HG03025 (cell line): ENCODE measurements around the gene IDH2.

Experiments used
- ATAC-seq: cut with Tn5 transposase; IDR thresholded peaks from one replicate; pipeline ENCODE4 v1.9.1; 2021; ENCODE audit warnings: mild to moderate bottlenecking, moderate library complexity; ENCODE audit not compliant: unreplicated experiment, low FRiP score

Gene IDH2

DNA sequence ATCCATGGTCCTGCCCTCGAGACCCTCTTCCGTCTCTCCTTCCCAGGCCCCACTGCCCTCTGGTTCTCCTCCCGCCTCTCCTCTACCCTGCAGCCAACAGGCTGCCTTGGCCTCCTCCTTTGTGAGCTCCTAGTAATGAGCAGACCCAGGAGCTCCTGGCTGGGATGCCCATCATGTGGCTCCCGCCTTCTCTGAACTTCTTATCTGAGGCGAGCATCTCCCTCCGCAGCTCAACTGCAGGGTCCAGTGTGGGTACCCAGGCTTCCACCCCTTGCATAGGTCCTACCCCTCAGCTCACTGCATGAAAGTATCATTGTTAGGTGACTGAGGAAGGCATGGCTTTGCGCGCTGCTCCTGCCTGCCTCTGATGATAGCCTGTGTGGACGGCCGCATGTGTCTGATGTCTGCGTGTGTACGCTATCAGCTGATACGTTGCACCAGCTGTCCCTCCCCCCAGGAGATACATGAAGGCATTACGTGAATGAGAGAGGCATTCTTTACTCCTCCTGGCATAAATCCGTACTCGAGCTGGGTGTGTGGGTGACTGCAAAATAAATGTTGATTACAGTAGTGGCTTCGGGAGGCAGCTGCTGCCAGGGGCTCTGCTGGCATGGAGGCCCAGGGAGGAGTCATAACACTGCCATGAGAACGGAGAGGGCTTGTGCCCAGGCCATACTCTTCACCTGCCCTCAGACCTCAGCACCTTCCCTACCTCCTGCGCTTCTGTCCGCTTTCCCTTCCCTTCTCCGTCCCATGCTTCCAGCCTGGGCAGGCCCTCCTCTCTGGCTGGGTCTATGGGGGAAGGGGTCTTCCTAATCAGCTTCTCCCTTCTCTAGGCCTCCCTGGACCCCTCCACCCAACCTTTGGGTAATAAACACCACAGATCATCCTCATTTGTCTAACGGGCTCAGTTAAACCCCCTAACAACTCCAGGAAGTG, 52.3 kb downstream of the IDH2 start:
- no peak for ATAC-seq

DNA sequence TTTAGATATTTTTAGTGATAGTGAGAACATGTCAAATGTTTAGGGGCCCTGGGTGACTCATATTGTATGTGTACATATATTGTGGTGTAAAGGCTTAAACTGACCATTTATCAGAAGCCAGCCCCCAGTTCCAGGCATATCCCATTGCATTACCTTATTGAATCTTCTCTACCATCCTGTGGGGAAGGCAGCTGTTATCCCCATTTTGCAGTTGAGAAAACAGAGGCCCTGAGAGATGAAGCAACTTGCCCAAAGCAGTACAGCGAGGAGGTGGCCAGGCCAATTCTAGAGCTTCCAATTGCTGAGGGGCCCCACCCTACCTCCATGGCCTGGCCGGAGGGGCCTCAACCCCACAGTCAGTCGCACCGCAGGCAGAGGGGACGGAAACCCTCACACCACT, 53.2 kb downstream of the IDH2 start:
- ATAC-seq, result no peak

DNA sequence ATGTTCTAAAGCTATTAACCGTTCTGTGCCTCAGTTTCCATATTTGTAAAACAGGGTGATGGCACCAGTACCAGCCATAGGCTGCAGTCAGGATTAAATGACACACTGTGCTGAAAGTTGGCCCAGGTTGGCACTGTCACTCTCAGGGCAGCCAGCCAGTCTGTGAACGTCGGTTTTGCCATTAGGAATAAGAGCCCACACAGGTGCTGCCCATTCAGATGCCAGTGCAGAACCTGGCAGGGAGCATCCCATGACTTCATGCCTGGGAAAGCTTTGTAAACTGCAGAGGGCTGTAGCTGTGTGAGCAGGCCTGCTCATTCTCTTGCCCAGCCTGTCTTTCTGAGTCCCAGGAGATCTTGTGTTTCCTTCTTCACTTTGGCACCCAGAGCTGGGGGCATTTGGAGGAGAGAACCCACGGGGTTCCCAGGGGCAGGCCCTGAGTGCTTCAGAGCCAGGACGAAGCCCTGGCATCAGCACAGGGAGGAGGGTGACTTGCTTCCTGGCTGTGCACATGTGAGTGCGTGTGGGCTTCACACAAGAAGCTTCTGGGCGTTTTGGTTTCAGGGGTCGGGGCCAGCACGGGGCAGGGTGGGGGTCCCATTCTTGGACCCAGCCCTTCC, 54.2 kb downstream of the IDH2 start:
- no peak for ATAC-seq

DNA sequence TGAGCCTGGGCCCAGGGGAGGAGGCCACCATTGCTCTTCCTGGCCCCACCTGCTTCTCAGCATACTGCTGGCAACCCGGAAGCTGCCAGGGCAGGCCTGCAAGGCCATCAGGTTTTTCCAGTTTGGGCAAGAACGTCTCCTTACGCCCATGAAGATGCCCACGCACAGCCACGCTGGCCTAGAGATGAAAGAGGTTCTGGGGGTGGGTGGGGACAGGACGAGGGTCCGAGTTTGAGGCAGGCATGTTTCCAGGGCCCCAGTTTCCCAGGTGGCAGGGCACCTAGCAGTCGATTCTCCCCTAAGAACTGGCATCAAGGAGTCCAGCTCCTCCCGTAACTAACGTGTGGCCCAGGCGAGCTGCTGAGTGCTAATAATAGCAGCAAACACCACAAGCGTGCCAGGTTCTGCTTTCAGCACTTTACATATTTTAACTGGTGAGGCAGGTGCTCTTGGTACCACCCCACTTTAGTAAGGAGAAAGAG, 55.3 kb downstream of the IDH2 start:
- no peak for ATAC-seq

DNA sequence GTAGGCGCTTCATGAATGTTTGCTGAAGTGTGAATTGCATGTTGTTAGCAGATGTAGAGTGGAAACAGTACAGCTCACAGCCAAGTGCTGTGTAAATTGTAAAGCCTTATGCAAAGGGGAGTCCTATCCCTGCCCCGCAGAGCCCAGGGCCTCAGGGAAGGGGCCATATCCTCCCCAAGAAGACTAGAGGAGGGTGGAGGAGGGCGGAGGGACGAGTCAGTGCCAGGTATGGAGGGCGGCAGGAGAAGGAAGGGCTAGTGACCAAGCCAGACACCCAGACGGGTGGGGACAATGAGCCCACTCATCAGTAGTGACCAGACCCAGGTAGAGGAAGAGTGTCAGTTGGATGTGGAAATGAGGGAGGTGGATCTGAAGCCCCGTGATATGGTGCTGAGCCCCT, 56.0 kb downstream of the IDH2 start:
- ATAC-seq, result no peak

DNA sequence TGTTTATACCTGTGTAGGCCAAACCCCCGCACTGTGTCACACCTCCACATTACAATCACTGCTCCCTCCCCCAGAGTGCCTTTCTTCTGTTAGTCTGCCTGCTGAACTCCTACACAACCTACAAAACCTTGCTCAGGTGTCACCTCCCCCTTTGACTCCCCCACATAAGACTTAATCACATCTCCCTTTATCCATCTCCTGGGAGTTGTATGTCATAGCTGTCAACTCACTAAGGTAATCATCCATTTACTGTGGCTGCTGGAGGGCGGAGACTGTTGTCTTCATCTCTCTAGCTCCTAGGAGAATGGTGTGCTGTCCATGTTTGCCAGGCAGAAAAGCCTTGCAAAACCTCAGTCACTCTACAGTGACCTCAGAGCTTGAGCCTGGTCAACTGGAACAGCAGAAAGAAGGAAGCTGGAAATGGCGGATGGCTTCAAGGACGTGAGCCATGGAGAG, 57.3 kb downstream of the IDH2 start:
- ATAC-seq, result no peak

DNA sequence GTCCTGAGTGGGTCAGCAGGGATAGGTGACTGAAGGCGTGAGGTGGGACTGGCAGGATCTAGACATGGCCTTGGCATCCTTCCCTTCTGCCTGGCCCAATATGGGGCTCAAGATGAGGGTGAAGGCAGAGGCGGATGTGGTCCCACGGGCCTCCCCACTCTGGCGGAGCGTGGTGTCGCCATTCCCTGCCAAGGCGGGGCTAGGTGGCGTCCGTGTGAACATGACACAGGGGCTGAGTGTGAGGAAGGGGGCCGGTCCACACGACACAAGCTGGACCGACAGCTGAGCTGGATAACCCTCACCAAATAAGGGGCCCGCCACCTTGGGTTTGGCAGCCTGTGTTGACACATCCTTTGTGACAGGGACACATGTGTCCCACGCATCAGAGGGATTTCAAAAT, 58.1 kb downstream of the IDH2 start:
- ATAC-seq, result no peak

DNA sequence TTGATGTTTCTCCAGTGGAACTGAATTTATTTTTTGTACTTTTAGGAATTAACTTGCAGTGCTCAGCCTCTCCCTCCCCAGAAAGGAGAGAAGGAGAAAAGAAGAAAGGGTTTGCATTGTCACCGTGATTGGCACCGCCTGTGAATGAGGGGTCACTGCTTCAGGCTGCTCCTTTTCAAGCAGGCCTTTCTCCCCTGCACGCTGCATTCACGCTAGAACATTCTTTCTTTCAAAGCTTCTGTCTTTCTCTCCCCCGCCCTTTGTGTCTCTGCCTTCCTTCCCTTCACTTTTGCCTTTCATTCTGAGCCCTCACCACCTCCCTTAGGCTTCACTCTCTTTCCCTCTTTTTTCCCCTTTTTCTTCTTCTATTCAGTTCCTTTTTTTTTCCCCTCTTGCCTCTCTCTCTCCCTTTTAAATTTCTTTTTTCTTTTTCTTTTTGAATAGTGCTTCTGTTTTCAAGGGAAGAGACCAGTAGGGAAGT, 58.7 kb downstream of the IDH2 start:
- ATAC-seq, result no peak

DNA sequence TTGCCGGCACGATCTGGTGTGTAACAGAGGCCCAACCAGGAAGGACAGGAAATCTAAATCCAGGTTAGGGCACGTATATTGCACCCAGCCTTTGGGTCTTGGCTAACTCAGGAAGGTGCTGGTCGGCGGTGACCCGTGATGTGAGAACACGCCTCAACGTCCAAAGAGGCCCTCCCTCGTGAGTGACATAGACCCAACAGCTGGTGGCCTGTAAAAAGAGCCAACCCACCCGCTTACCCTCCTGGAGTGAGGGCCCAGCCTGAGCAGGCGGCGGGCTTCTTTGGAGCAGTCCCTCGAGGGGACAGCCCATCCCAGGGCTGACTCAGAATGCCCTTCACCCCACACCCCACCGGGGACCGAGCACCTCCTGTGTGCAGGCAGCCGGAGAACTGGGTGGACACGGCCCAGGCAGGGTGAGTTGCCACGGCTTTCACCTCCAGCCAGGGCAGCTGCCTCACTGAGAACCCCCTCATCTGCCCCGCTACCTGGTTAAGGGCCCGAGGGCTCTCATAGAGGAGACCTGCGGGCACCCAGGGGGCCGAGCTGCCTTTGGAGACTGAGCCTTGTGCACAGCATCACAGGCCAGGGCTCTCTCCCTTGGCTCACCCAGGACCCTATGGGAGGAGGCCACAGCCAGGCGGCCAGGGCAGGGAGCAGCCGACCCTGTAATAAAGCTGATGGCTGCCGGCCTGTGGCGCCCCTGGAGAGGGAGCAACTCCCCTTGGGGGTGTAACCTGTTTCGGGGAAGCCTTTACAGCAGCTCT, 59.3 kb downstream of the IDH2 start:
- ATAC-seq, result no peak

DNA sequence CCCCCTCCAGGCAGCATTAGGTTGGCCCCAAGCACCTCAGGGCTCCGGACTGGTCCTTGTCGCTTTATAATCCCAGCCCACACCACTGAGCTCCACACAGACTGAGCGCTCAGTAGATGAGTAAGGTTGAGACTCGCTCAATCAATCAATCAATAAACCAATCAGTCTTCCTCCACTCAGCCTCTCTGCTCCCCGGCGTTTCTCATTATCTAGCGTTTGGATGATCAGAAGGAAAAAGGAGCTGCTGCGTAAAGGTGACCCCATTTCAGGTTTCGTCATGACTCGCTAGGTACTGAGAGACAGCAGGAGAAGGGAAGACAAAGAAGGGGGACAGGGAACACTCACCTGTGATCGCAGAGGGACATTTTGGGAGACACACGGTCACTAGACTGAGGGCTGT, 59.9 kb downstream of the IDH2 start:
- no peak for ATAC-seq

DNA sequence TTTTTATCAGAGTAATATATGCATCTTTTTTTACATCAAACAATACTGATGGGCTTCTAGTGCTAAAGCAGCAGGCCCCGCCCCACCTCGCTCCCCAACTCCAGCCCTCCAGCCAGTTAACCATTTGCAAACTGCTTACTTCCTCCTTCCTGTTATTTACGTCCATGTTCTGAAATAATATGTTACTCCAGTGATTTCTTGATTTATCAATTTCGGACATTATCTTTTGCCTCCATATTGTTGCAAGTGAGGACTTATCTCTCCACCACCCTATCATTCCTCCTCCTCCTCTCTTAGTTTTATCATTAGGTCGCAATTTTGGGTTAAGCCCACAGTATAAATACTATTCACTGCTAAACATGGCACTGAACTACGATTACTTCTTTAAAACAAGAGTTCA, 61.6 kb downstream of the IDH2 start:
- no peak for ATAC-seq

DNA sequence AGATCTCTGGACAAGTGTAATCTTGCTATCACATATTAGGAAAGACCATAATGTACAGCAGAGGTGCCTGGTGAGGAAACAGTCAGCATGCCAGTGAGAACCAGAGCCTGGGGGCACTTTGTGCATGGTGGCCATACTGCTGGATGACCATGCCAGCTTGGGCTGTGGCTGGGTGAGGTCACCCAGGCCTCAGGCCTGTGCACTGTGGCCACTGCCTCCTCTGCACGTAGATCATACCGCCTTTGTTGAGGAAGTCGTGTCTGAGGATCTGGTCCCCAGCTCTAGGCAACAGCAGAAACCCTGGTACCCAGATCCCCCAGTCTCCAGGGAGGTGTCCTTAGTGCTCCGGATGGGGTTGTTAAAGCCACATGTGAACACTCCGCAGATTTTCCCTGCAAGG, 62.3 kb downstream of the IDH2 start:
- no peak for ATAC-seq

DNA sequence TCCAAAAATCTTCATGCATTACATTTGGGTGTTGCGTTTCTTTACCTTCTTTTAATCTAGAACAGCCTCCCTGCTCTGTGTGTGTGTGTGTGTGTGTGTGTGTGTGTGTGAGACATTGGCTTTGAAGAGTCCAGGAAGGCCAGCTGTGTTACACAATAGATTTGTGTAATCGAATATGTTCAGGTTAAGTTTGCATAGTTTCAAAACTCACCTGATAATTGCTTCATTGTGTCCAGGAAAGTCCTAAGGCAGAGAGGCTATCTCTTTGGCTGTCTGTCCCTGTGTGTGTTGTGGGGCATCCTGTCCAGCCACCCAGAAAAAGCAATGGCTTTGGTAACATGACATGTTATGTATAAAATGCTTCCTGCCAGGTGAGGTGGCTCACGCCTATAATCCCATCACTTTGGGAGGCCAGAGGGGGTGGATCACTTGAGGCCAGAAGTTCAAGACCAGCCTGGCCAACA, 63.6 kb downstream of the IDH2 start:
- no peak for ATAC-seq

DNA sequence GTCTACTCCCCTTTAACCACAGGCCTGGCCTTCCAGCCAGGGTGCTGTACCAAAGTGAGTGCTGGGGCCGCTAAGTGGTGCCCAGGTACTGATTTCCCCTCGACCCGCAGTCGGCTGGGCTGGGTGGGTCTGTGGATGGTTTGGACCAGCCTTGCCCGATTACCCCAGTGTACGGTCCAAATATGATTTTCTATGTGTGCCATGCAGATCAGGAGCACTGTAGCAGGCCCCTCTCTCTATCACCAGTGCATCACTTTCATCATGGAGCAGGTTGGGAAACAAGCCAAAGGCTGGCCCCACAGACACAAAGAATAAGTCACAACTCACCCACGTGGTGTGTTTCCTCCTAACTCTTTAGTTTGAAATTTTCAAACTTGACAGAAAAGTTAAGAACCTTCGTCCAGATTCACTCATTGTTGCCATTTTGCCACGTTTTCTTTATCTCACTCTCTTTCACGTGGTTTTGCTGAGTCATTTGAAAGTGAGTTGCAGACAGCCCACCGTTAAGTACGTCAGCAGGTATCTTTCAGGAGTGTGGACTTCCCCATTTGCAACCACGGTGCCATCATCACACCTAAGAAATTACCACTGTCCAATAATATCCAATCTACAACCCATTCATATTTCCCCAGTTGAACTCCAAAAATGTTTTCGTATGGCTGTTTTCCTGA, 64.2 kb downstream of the IDH2 start:
- no peak for ATAC-seq

DNA sequence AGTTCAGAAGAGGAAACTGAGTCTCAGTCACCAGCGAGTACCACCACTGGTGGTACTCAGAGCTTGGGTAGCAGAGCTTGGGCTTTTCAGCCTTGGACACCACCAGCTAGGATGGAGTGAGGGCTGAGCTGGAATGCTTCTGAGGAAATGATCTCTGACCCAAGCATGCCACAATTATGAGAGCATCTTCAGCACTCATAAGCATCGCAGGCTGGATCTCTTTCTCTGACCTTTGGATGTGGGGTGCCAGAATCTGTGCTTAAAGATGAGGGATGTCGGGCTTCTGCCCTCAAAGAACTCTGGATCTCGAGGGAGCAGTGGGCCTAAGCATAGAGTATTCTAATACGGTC, 64.8 kb downstream of the IDH2 start:
- ATAC-seq, result no peak

DNA sequence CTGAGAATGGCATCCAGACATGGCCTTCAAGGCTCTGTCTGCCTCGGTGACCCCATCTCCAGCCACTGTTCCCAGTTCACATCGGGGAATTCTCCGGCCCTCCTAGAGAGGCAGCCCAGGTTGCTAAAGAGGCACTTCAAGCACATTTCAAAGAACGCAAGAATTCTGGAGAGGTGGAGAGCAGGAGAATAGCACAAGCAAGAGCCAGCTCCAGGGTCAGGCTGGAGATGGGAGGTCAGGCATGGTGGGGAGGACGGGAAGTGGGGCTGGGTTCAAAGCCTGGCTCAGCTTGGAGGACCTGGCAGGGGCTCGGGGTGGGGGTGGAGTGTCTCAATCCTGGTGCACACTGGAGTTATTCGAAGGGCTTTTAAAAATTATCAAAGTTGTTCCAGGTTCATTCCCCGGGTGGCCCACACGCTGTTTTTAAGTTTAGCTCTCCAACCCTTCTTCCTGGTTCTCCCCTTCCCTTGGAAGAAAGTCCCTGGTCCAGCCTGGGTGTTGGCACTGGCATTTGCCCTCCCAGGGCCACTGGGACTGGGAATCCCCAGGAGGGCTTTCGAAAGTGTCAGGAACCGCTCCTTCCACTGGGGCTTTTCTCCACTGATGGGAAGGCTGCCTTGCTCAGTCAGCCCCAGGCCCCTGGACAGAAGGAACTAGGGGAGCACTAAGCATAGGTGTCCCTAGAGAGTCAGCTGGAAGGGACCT, 65.3 kb downstream of the IDH2 start:
- no peak for ATAC-seq

DNA sequence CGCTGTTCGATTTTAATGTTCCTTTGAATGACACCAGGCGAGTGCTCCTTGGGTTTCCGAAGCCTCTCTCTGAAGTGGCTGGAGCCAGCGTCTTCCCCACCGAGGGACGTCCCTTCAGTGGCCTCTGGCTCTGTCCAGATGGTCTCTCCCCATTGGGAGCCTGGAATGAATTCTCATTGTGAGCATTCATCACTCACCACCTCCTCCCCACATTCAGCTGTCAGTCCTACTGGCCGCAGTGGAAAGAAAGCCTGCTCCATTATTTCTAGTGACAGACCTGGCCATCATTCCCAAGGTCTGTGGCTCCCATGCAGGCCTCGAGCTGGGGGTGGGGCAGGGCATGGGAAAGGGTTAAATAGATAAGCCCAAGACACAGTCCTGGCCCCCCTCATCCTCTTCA, 65.9 kb downstream of the IDH2 start:
- ATAC-seq, result no peak

DNA sequence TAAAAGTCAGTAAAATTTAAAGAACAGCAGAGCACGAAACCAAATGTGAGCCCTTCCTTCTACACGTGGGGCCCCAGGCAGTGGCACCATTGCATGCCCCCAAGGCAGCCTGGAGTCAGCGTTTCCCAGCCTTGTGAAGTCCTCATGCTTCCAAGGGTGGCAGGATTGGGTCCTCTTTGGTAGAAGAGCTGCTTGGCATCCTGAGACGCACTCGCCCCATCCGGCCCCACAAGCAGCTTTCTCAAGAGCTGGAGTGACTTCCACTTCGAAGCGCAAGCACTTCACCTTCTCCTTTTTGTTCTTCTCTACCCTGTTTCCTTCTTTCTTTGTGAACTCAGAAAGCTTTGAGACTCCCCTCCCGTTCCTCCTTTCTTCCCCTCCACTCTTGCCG, 66.4 kb downstream of the IDH2 start:
- no peak for ATAC-seq

DNA sequence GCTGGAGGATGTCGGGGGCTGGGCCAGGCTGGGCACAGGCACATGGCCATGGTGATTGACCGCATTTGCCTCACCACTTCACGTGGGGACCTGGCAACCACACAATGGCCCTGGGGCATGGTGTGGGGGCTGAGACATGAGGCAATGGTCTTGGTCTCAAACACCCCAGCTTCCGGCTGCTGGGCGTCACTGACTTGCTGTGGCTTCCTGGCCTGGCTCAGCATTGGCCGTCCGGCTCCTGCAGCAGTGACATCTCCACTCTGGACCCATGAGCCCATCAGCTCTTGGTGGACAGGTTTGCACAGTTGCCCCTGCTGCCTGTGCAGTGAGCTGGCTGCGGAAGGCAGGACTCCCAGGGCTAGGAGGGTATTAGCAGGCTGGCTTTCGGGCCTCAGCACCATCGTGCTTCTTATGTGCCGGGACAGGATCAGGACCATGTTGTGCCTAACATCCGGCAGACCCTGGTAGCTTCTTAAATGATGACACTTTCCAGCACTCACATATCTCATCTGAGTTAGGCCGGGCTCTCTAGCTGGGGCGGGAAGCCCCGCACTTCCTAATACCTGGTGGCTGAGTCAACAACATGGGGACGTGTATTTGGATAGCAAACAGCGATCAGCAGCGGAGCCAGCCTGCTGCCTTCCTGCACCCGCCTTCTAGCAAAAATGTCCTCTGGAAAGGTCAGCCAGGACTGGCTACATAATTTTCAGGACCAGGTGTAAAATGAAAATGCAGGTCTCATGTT, 67.0 kb downstream of the IDH2 start:
- ATAC-seq, result no peak
